DMS53 treated with DMSO at 0.1 percent for 48 hours (cell line): Measurements from ENCODE around the gene ABLIM1.
"Not testable (repeated sequence)": the region's sequence is repeated elsewhere in the genome, so short reads cannot be mapped to it uniquely, and the experiment has no call there.

Source experiments
- DNase-seq: peaks from one replicate; lab custom pipeline; 2025; ENCODE audit not compliant: unreplicated experiment; lab: John Stamatoyannopoulos, UW

The ABLIM1 gene

GRCh38 chr10:114658175-114658574 is at the start of gene ABLIM1:
Gene ABLIM1 (minus strand): TSS chr10:114658275. CDS start chr10:114658200, 75 bp downstream.
- DNase-seq, result no peak

- DNase-seq, result no peak
These were observed 48.5 kb upstream of the ABLIM1 start for GRCh38 chr10:114706458-114707055.

- DNase-seq, result no peak
These were observed 46.6 kb upstream of the ABLIM1 start for GRCh38 chr10:114704679-114705078.

- DNase-seq, result no peak
These were observed 45.5 kb upstream of the ABLIM1 start for GRCh38 chr10:114703377-114704107.

GRCh38 chr10:114698271-114699061 is 40.4 kb upstream of the ABLIM1 start:
- no peak for DNase-seq

GRCh38 chr10:114697061-114697598 is 39.1 kb upstream of the ABLIM1 start:
- no peak for DNase-seq

- not testable (repeated sequence) for DNase-seq
These were observed 38.2 kb upstream of the ABLIM1 start for GRCh38 chr10:114696301-114696700.

- no peak for DNase-seq
These were observed 36.7 kb upstream of the ABLIM1 start for GRCh38 chr10:114694752-114695151.

- DNase-seq, result no peak
These were observed 36.0 kb upstream of the ABLIM1 start for GRCh38 chr10:114694062-114694461.

GRCh38 chr10:114691442-114691941 is 33.4 kb upstream of the ABLIM1 start:
- DNase-seq, result no peak

GRCh38 chr10:114688786-114689185 is 30.7 kb upstream of the ABLIM1 start:
- DNase-seq, result no peak

GRCh38 chr10:114687459-114687858 is 29.4 kb upstream of the ABLIM1 start:
- DNase-seq, result no peak

GRCh38 chr10:114686013-114686412 is 27.9 kb upstream of the ABLIM1 start:
- DNase-seq, result no peak

- no peak for DNase-seq
These were observed 27.4 kb upstream of the ABLIM1 start for GRCh38 chr10:114685456-114685855.

- DNase-seq, result peak; percentile 86
These were observed 26.7 kb upstream of the ABLIM1 start for GRCh38 chr10:114684822-114685209.

GRCh38 chr10:114684084-114684821 is 26.2 kb upstream of the ABLIM1 start:
- DNase-seq, result no peak

GRCh38 chr10:114683593-114683992 is 25.5 kb upstream of the ABLIM1 start:
- DNase-seq, result no peak

- no peak for DNase-seq
These were observed 25.1 kb upstream of the ABLIM1 start for GRCh38 chr10:114683162-114683561.

GRCh38 chr10:114682532-114682931 is 24.5 kb upstream of the ABLIM1 start:
- DNase-seq, result no peak

GRCh38 chr10:114682121-114682520 is 24.0 kb upstream of the ABLIM1 start:
- no peak for DNase-seq

GRCh38 chr10:114681542-114681941 is 23.5 kb upstream of the ABLIM1 start:
- no peak for DNase-seq
